ENCODE results near the gene SNRPF. TPM values are rescaled to one million over a fixed set of nuclear protein-coding genes. Genes with fewer than 3 reads are reported as not detected.
"Not testable (repeated sequence)": the region's sequence is repeated elsewhere in the genome, so short reads cannot be mapped to it uniquely, and the experiment has no call there.

SNRPF gene
- total and polyA plus RNA-seq, 2 experiments from 2014 or later = 10.4 to 42.6 TPM

DNA sequence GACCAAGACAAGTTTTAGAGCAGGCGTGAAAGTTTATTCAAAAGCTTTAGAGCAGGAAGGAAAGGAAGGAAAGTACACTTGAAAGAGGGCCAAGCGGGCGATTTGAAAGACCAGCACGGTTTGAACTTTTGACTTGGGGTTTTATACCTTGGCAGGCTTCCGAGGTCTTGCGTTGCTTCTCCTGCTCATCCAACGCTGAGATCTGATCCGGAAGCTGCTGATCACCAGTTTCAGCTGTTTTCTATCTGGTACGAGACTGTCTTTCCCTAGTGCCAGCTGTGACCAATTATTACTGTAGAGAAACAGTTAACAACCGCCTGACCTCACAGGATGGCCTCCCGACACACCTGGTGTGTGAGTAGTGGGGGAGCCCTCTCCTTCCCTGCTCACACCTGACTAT lies 20.6 kb upstream of the SNRPF start:
- Histone ChIP-seq H4K20me1 (ENCODE audit: insufficient read depth) (no peaks in the 10 kb centered on the region), H3K27me3 (replicated peaks; ENCODE audit: insufficient read depth) (peaks cover 33% of the 10 kb centered on the region), H3K27ac (no peak overlapping the region), H3K4me3 (peak overlapping the region; percentile 10; the same call in 1 of the 2 replicates), H3K4me2 (ENCODE audit: unreplicated experiment) (peak overlapping the region; percentile 30), H3K4me1 (ENCODE audit: insufficient read depth) (peaks cover 25% of the 10 kb centered on the region), H3K79me2 (ENCODE audit: insufficient read depth) (no peaks in the 10 kb centered on the region), H3K9me2 (ENCODE audit: insufficient read depth) (no peaks in the 10 kb centered on the region), H3K9me3 (ENCODE audit: low read depth) (no peaks in the 10 kb centered on the region), H3F3A (ENCODE audit: insufficient read depth) (peaks cover 25% of the 10 kb centered on the region), H3K36me3 (ENCODE audit: low read depth) (no peaks in the 10 kb centered on the region), H3K9ac (no peak overlapping the region), H2AFZ (no peak overlapping the region)
- 4 to 5% methylated on average over 11 of the region's 11 CpGs for WGBS, 2 experiments (ENCODE audit: low coverage in 1 of 2, low lambda C conversion rate in 2 of 2, missing lambda C conversion rate in 2 of 2)
- in situ Hi-C loops (cut with MboI) = no loop called here
- TF ChIP-seq EZH2 (IDR thresholded peaks at IDR 0.05; ENCODE audit: insufficient read depth, poor library complexity, severe bottlenecking) = no peak
- no peak for TF ChIP-seq EZH2phosphoT487 (IDR thresholded peaks at IDR 0.05; ENCODE audit: insufficient read depth, low read depth)
- peak; percentile 61 for DNase-seq

DNA sequence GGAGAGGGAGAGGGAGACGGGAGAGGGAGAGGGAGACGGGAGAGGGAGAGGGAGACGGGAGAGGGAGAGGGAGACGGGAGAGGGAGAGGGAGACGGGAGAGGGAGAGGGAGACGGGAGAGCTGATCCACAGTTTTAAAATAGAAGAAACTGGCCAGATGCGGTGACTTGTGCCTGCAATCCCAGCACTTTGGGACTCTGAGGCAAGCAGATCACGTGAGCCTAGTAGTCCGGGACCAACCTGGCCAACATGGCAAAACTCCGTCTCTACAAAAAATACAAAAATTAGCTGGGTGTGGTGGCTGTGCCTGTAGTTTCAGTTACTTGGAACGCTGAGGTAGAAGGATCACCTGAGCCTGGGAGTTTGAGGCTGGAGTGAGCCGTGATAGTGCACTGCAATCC lies 16.3 kb upstream of the SNRPF start:
- Histone ChIP-seq H2AFZ (peak overlapping the region; percentile 69; the same call in 1 of the 2 replicates), H3K9ac (peak overlapping the region; percentile 44; the same call in 1 of the 2 replicates), H3K27me3 (replicated peaks; ENCODE audit: insufficient read depth) (peaks cover 58% of the 10 kb centered on the region), H3K4me2 (ENCODE audit: unreplicated experiment) (peak overlapping the region; percentile 65), H3K4me3 (peak overlapping the region; percentile 62)
- H4K20me1 ChIP-seq (ENCODE audit: insufficient read depth); in situ Hi-C loops (cut with MboI); H3K36me3 ChIP-seq (ENCODE audit: low read depth); H3K79me2 ChIP-seq (ENCODE audit: insufficient read depth); H3F3A ChIP-seq (ENCODE audit: insufficient read depth); H3K9me3 ChIP-seq (ENCODE audit: low read depth); H3K4me1 ChIP-seq (ENCODE audit: insufficient read depth); H3K27ac ChIP-seq; H3K9me2 ChIP-seq (ENCODE audit: insufficient read depth): not testable (repeated sequence)
- DNase-seq = peak; percentile 26
- 13 to 35% methylated on average over 6 to 12 of the region's 12 CpGs for WGBS, 2 experiments (ENCODE audit: low coverage in 1 of 2, low lambda C conversion rate in 2 of 2, missing lambda C conversion rate in 2 of 2)

- no peak overlapping the region for H3K4me2 ChIP-seq (ENCODE audit: unreplicated experiment)
- peaks cover 60% of the 10 kb centered on the region for H3K27me3 ChIP-seq (replicated peaks; ENCODE audit: insufficient read depth)
- 40 to 54% methylated on average over 8 of the region's 8 CpGs for WGBS, 2 experiments (ENCODE audit: low coverage in 1 of 2, low lambda C conversion rate in 2 of 2, missing lambda C conversion rate in 2 of 2)
- no peak overlapping the region for H3K27ac ChIP-seq
- H3K4me3 ChIP-seq = no peak overlapping the region
- no peaks in the 10 kb centered on the region for H4K20me1 ChIP-seq (ENCODE audit: insufficient read depth)
- no peaks in the 10 kb centered on the region for H3K79me2 ChIP-seq (ENCODE audit: insufficient read depth)
- no peaks in the 10 kb centered on the region for H3K36me3 ChIP-seq (ENCODE audit: low read depth)
- H3K9me3 ChIP-seq (ENCODE audit: low read depth) = no peaks in the 10 kb centered on the region
- in situ Hi-C loops (cut with MboI) = no loop called here
- H2AFZ ChIP-seq = no peak overlapping the region
- TF ChIP-seq EZH2phosphoT487 (IDR thresholded peaks at IDR 0.05; ENCODE audit: insufficient read depth, low read depth) (no peak), EZH2 (IDR thresholded peaks at IDR 0.05; ENCODE audit: insufficient read depth, poor library complexity, severe bottlenecking) (no peak)
- H3K9ac ChIP-seq = no peak overlapping the region
- no peaks in the 10 kb centered on the region for H3K9me2 ChIP-seq (ENCODE audit: insufficient read depth)
- no peaks in the 10 kb centered on the region for H3K4me1 ChIP-seq (ENCODE audit: insufficient read depth)
- H3F3A ChIP-seq (ENCODE audit: insufficient read depth) = no peaks in the 10 kb centered on the region
- peak; percentile 47 for DNase-seq
These were observed 10.0 kb upstream of the SNRPF start for GRCh38 chr12:95848575-95849388.

GRCh38 chr12:95851606-95852005 lies 7.1 kb upstream of the SNRPF start:
- no peak for DNase-seq
- Histone ChIP-seq H3K9ac (no peak overlapping the region), H3K27me3 (replicated peaks; ENCODE audit: insufficient read depth) (peaks cover 38% of the 10 kb centered on the region), H4K20me1 (ENCODE audit: insufficient read depth) (no peaks in the 10 kb centered on the region), H3K4me3 (no peak overlapping the region), H3K27ac (no peak overlapping the region), H3K9me3 (ENCODE audit: low read depth) (no peaks in the 10 kb centered on the region), H3K4me1 (ENCODE audit: insufficient read depth) (no peaks in the 10 kb centered on the region), H3K36me3 (ENCODE audit: low read depth) (no peaks in the 10 kb centered on the region), H3F3A (ENCODE audit: insufficient read depth) (no peaks in the 10 kb centered on the region), H3K9me2 (ENCODE audit: insufficient read depth) (no peaks in the 10 kb centered on the region), H2AFZ (no peak overlapping the region), H3K4me2 (ENCODE audit: unreplicated experiment) (no peak overlapping the region), H3K79me2 (ENCODE audit: insufficient read depth) (no peaks in the 10 kb centered on the region)
- TF ChIP-seq EZH2phosphoT487 (IDR thresholded peaks at IDR 0.05; ENCODE audit: insufficient read depth, low read depth) (no peak), EZH2 (IDR thresholded peaks at IDR 0.05; ENCODE audit: insufficient read depth, poor library complexity, severe bottlenecking) (no peak)
- in situ Hi-C loops (cut with MboI) = no loop called here
- 78 to 83% methylated on average over 3 of the region's 3 CpGs for WGBS, 2 experiments (ENCODE audit: low coverage in 1 of 2, low lambda C conversion rate in 2 of 2, missing lambda C conversion rate in 2 of 2)
